HCT116 (cell line): ENCODE results near the gene DOCK1. TPM values are rescaled to one million over a fixed set of nuclear protein-coding genes. Genes with fewer than 3 reads are reported as not detected.

Experiments
- ATAC-seq: fragments of 200-7000 bp; cut with Tn5 transposase; 2 replicates; pipeline ENCODE4 v1.9.1; 2020; ENCODE audit warnings: mild to moderate bottlenecking, moderate library complexity
- BruUV-seq: library from RNA; stranded (reverse); fragments of 400-500 nt; replicated peaks from 2 replicates; lab custom pipeline; 2021; lab: Mats Ljungman, UMichigan
- CTCF ChIA-PET: fragments of 300-600 bp; sonication (Branson Sonifier 250); formaldehyde crosslinking; loops from one replicate; lab custom pipeline; 2021; ENCODE audit warnings: antibody characterized with exemption; lab: Charles Lee
- POLR2A ChIA-PET: fragments of 300-600, 350-600 bp; sonication (Branson Sonifier 250); formaldehyde crosslinking; loops from one replicate; lab custom pipeline; 2021; ENCODE audit warnings: antibody characterized with exemption; lab: Charles Lee
- RAD21 ChIA-PET, 2 experiments: fragments of 300-600 bp; sonication (Branson Sonifier 250); formaldehyde crosslinking; loops; one replicate each; lab custom pipeline; 2023; ENCODE audit warnings: low total read pairs in 2 of 2; ENCODE audit not compliant: uncharacterized antibody in 2 of 2, unreplicated experiment in 2 of 2, low non-redundant PET in 1 of 2; lab: Charles Lee
- DNase-seq: peaks from one replicate; pipeline ENCODE4 v3.0.0-alpha.2; 2010; ENCODE audit warnings: low read depth, low spot score
- H2AFZ ChIP-seq: fragments of 200-600 bp; shearing (Covaris generic), sonication (generic); 2 replicates; pipeline ENCODE4 v1.6.1; 2017; ENCODE audit warnings: low read depth, mixed run types, mixed read lengths, antibody characterized with exemption, low read length; ENCODE audit not compliant: poor library complexity, severe bottlenecking
- H3K27ac ChIP-seq: 2 replicates; pipeline ENCODE4 v1.5.1; 2012; ENCODE audit warnings: low read depth, low read length
- H3K27me3 ChIP-seq: fragments of 200-600 bp; sonication (generic); 2 replicates; pipeline ENCODE4 v1.6.1; 2016; ENCODE audit warnings: mixed run types, low read length, mixed read lengths; ENCODE audit not compliant: insufficient read depth
- H3K36me3 ChIP-seq, 2 experiments: fragments of 200-500 bp in 1 of 2; fragments of 200-600 bp in 1 of 2; sonication (Bioruptor generic) in 1 of 2; sonication (generic) in 1 of 2; 2 replicates each; pipeline versions ENCODE4 v1.5.1 to v1.6.1; 2014 to 2016; ENCODE audit warnings: low read length in 2 of 2, inconsistent platforms in 1 of 2, mixed read lengths in 1 of 2, mixed run types in 1 of 2; ENCODE audit not compliant: insufficient read depth in 2 of 2, control insufficient read depth in 1 of 2
- H3K4me1 ChIP-seq, 2 experiments: fragments of 200-600 bp in 1 of 2; sonication (generic) in 1 of 2; 2 replicates each; pipeline versions ENCODE4 v1.5.1 to v1.6.1; 2012 to 2017; ENCODE audit warnings: low read length in 2 of 2, inconsistent platforms in 1 of 2, mild to moderate bottlenecking in 1 of 2, mixed read lengths in 1 of 2, mixed run types in 1 of 2, moderate library complexity in 1 of 2; ENCODE audit not compliant: insufficient read depth in 2 of 2, control insufficient read depth in 1 of 2
- H3K4me2 ChIP-seq: fragments of 200-600 bp; sonication (generic); 2 replicates; pipeline ENCODE4 v1.6.1; 2017; ENCODE audit warnings: mixed run types, low read length, mixed read lengths
- H3K4me3 ChIP-seq, 2 experiments: fragments of 200-600 bp in 1 of 2; sonication (generic) in 1 of 2; replicated peaks in 1 of 2; 2 replicates each; pipeline ENCODE4 v1.5.1; 2011 to 2016; ENCODE audit warnings: low read length in 2 of 2, control low read depth in 1 of 2, low read depth in 1 of 2, mild to moderate bottlenecking in 1 of 2, mixed read lengths in 1 of 2, mixed run types in 1 of 2
- H3K79me2 ChIP-seq: fragments of 200-600 bp; sonication (generic); 2 replicates; pipeline ENCODE4 v1.6.1; 2017; ENCODE audit warnings: mild to moderate bottlenecking, mixed run types, low read length, moderate library complexity, mixed read lengths; ENCODE audit not compliant: insufficient read depth
- H3K9ac ChIP-seq: fragments of 200-600 bp; sonication (generic); 2 replicates; pipeline ENCODE4 v1.6.1; 2016; ENCODE audit warnings: low read length, mixed read lengths
- H3K9me2 ChIP-seq: fragments of 200-600 bp; sonication (generic), shearing (Covaris generic); 2 replicates; pipeline ENCODE4 v1.6.1; 2017; ENCODE audit warnings: mixed run types, mild to moderate bottlenecking, moderate library complexity; ENCODE audit not compliant: insufficient read depth
- H3K9me3 ChIP-seq, 2 experiments: fragments of 200-500 bp in 1 of 2; fragments of 200-600 bp in 1 of 2; sonication (Bioruptor generic) in 1 of 2; sonication (generic) in 1 of 2; 2 replicates each; pipeline ENCODE4 v1.6.1; 2014 to 2017; ENCODE audit warnings: low read length in 2 of 2, mixed read lengths in 2 of 2, inconsistent platforms in 1 of 2, low read depth in 1 of 2, mild to moderate bottlenecking in 1 of 2, mixed run types in 1 of 2, moderate library complexity in 1 of 2; ENCODE audit not compliant: control insufficient read depth in 1 of 2, insufficient read depth in 1 of 2
- H4K20me1 ChIP-seq: fragments of 200-600 bp; sonication (generic), shearing (Covaris generic); 2 replicates; pipeline ENCODE4 v1.6.1; 2017; ENCODE audit warnings: mixed run types, mild to moderate bottlenecking, moderate library complexity; ENCODE audit not compliant: insufficient read depth
- CBX3 ChIP-seq: IDR thresholded peaks from 2 replicates; pipeline ENCODE4 v1.6.1; 2012; ENCODE audit warnings: low read depth
- CEBPB ChIP-seq: IDR thresholded peaks from 2 replicates; pipeline ENCODE4 v1.6.1; 2012; ENCODE audit warnings: low read depth
- ELF1 ChIP-seq: IDR thresholded peaks from 2 replicates; pipeline ENCODE4 v1.6.1; 2012; ENCODE audit warnings: low read depth, borderline replicate concordance
- EZH2phosphoT487 ChIP-seq: fragments of 200-600 bp; IDR thresholded peaks from 2 replicates; pipeline ENCODE4 v1.6.1; 2018; ENCODE audit warnings: antibody characterized with exemption, borderline replicate concordance
- FOSL1 ChIP-seq: IDR thresholded peaks from 2 replicates; pipeline ENCODE4 v1.6.1; 2012; ENCODE audit warnings: low read depth
- JUND ChIP-seq: IDR thresholded peaks from 2 replicates; pipeline ENCODE4 v1.6.1; 2012
- POLR2A ChIP-seq: IDR thresholded peaks from 2 replicates; pipeline ENCODE4 v1.7.0; 2011; ENCODE audit warnings: borderline replicate concordance; ENCODE audit not compliant: insufficient read depth, insufficient read length; ENCODE audit errors: extremely low read depth
- POLR2AphosphoS5 ChIP-seq: IDR thresholded peaks from 2 replicates; pipeline ENCODE4 v1.6.1; 2011; ENCODE audit warnings: mild to moderate bottlenecking, low read depth, low read length, moderate library complexity
- RAD21 ChIP-seq: IDR thresholded peaks from 2 replicates; pipeline ENCODE4 v1.6.1; 2012; ENCODE audit warnings: low read depth, mild to moderate bottlenecking
- REST ChIP-seq: IDR thresholded peaks from 2 replicates; pipeline ENCODE4 v1.6.1; 2012; ENCODE audit warnings: low read depth
- SIN3A ChIP-seq: IDR thresholded peaks from 2 replicates; pipeline ENCODE4 v1.6.1; 2012; ENCODE audit warnings: low read depth
- SP1 ChIP-seq: IDR thresholded peaks from 2 replicates; pipeline ENCODE4 v1.6.1; 2012; ENCODE audit warnings: low read depth
- TCF7L2 ChIP-seq: IDR thresholded peaks from 2 replicates; pipeline ENCODE4 v1.7.0; 2011; ENCODE audit warnings: borderline replicate concordance, inconsistent platforms; ENCODE audit not compliant: insufficient read depth, insufficient read length; ENCODE audit errors: extremely low read depth
- ZFX ChIP-seq: fragments of 450-650 bp; IDR thresholded peaks from 2 replicates; pipeline ENCODE4 v1.6.1; 2017
- intact Hi-C: fragments of 100-400 bp; cut with micrococcal nuclease; formaldehyde crosslinking; loops from 2 replicates; pipeline ENCODE4 v1.10.0; 2022
- total RNA-seq: library from RNA; stranded (reverse); gene quantifications from one replicate; pipeline ENCODE4 v1.2.1, GENCODE V29; 2021; ENCODE audit not compliant: unreplicated experiment
- TF ChIP-seq, protein P1 (sequence below): IDR thresholded peaks from 2 replicates; pipeline ENCODE4 v1.6.1; 2012

Gene DOCK1
- total RNA-seq, 1 experiment from 2014 or later, result 46.5 TPM

DNA sequence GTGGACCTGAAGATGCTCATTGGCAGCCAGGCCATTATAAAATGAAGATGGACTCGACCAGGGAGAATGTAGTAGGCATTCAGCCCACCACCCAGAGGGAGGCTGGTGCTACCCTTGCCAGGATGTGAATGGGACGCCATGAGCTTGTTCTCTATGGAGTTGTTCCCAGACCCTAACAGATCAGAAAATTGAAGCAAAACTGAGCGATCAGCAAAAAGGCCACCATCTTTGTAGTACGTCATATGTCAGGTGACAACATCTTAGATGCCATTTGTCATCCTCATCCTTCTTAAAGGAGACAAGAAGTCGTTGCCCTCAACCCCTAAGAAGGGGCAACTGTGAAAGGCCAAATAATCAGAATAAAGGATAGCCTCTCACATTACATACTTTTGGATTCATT is 61.7 kb downstream of the DOCK1 start:
- Histone ChIP-seq H3K27me3 (no peaks in the 10 kb centered on the region), H3K9ac (no peak overlapping the region), H3K4me1 (no peaks in the 10 kb centered on the region), H3K4me3 (no peak overlapping the region), H3K9me3 (no peaks in the 10 kb centered on the region), H3K36me3 (no peaks in the 10 kb centered on the region), H3K9me2 (no peaks in the 10 kb centered on the region), H3K4me2 (no peak overlapping the region), H3K79me2 (peaks cover 12% of the 10 kb centered on the region; the same call in 1 of the 2 replicates), H3K27ac (no peak overlapping the region), H4K20me1 (no peaks in the 10 kb centered on the region), H2AFZ (no peak overlapping the region)
- intact Hi-C loops, result no loop called here
- TF ChIP-seq ELF1 (no peak), POLR2A (no peak), POLR2AphosphoS5 (no peak), REST (no peak), CEBPB (no peak), ZFX (no peak), SIN3A (no peak), FOSL1 (no peak), TCF7L2 (no peak), JUND (no peak), CBX3 (no peak), EZH2phosphoT487 (no peak), SP1 (no peak), RAD21 (no peak)
- TF ChIP-seq, protein P1, sequence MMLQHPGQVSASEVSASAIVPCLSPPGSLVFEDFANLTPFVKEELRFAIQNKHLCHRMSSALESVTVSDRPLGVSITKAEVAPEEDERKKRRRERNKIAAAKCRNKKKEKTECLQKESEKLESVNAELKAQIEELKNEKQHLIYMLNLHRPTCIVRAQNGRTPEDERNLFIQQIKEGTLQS, result no peak
- BruUV-seq, result no TSS peak
- ATAC-seq (no peak), DNase-seq (no peak)
- RAD21 ChIA-PET, result no interaction called here
- CTCF ChIA-PET, result no interaction called here
- POLR2A ChIA-PET, result no interaction called here
